H7 (cell line): ENCODE measurements around the gene GSKIP. TPM values are rescaled to one million over a fixed set of nuclear protein-coding genes. Genes with fewer than 3 reads are reported as not detected.

Experiments
- DNase-seq: peaks from one replicate; pipeline ENCODE4 v3.0.0; 2012
- H3K27me3 ChIP-seq: 2 replicates; pipeline ENCODE4 v1.6.0; 2011; ENCODE audit warnings: mild to moderate bottlenecking, low read length; ENCODE audit not compliant: control insufficient read depth, insufficient read depth
- H3K36me3 ChIP-seq: replicated peaks from 2 replicates; pipeline ENCODE4 v1.5.1; 2011; ENCODE audit warnings: low read length; ENCODE audit not compliant: control insufficient read depth, insufficient read depth
- H3K4me3 ChIP-seq: 2 replicates; pipeline ENCODE4 v1.5.1; 2011; ENCODE audit warnings: low read depth, mild to moderate bottlenecking, control low read depth, low read length, moderate library complexity; ENCODE audit not compliant: insufficient read depth
- total RNA-seq: library from RNA; depleted of rRNA; stranded (reverse); fragments of >200 nt; shearing (Covaris generic); gene quantifications from 2 replicates; pipeline ENCODE4 v1.2.3, GENCODE V29; 2014

GSKIP gene
- total RNA-seq, 1 experiment from 2014 or later: 50.2 TPM

DNA sequence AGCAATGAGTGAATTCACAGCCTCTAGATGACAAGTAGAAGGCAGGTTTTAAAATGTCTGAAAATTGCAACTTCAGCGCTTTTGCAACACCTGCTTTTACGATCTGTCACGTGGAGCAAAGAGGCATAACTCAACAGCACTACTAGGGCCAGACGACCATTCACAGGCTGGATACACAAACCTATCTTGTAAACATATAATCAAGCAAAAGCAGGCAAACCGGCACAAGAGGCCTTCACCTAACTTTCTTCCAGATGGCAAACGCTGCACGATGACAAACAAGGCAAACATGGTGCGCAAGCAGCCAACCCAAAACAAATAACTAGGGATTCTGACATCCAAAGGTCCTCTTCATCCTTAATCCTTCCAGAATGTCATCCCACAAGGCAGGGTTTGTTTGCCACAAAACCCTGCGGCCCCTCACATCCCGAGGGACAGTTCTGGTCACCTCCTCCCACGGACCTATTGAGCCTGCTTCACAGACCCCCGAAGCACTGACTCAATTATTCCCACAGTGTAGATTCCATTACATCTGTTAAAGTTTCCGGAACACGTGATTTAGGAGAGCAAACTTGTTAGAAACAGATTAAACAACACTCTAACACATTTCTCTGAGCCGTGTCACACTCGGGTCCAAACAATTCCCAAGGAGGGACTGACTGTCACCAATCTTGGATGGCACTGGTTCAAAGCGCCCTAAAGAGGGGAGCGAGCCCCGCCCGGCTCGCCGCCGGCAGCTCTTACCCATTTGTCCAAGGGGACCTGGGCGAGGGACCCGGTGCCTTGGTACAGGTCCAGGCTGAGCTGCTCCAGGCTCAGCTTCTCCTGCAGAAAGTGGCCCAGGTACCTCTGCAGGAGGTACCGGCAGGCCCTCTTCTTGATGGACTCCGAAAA is 1.0 kb upstream of the GSKIP start:
- peak; percentile 9 for DNase-seq
- Histone ChIP-seq H3K4me3 (peak overlapping the region; percentile 86), H3K36me3 (no peaks in the 10 kb centered on the region), H3K27me3 (no peaks in the 10 kb centered on the region)

DNA sequence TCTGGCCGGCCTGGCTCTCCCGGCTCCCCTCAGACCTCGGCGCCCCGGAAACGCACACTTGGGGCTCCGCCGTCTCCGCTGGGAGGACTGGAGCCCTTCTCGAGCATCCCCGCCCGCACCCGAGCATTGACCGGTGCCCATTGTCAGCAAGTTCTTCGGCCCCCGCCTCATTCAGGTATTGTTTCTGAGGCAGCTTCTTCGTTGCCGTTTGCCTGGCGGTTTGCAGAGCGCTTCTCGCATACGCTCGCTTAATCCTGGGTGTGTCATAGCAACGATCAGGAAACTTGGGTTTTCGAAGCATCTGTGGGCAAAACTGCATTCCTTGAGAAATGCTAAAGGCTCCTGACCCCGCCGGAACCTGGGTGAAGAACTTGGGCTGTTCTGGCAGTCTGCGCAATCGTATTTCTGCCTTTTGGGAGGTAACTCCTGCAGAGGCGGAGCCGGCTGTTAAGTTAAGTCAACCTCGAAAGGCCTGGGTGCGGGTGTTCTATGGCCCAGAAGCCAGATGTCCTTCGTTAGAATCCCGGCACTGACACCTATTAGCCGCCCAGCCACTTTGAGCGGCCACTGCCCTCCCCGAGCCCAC is 518 bp downstream of the GSKIP start:
- H3K36me3 ChIP-seq: no peaks in the 10 kb centered on the region
- H3K4me3 ChIP-seq: peak overlapping the region; percentile 93
- H3K27me3 ChIP-seq: no peaks in the 10 kb centered on the region
- DNase-seq: peak; percentile 46

DNA sequence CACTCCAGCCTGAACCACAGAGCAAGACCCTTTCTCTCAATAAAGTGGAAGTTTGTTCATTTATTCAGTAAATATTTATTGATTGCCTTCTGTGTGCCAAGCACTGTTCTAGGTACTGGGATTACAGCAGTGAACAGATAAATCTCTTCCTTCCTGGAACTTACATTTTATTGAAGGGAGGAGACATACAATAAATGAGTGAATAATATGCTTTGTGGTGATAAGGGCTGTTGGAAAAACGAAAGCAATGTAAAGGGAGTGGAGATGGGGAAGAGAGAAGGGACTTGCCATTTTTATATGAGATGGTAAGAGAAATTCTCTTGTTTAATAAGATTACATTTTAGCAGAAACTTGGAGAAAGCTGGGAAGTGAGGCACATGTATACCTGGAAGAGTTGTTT is 1.6 kb downstream of the GSKIP start:
- no peaks in the 10 kb centered on the region for H3K27me3 ChIP-seq
- no peak overlapping the region for H3K4me3 ChIP-seq

DNA sequence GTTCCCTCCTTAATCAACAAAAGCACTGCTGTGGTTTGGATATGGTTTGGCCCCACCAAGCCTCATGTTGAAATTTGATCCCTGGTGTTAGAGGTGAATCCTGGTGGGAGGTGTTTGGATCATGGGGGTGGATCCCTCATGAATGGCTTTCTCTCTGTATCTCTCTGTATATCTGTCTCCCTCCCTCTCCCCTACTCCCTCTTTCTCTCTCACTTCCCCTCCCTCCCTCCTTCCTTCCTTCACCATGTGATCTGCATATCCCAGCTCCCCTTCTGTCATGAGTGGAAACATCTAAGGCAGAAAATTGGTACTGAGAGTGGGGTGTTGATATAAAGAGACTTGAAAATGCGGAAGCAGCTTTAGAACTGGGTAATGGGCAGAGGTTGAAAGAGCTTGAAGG is 5.2 kb downstream of the GSKIP start:
- no peaks in the 10 kb centered on the region for H3K27me3 ChIP-seq
- H3K4me3 ChIP-seq: no peak overlapping the region
- no peaks in the 10 kb centered on the region for H3K36me3 ChIP-seq
- DNase-seq: peak; percentile 30

More for the DNA sequence above, 1.6 kb downstream of the GSKIP start:
- no peak for DNase-seq
- no peaks in the 10 kb centered on the region for H3K36me3 ChIP-seq

DNA sequence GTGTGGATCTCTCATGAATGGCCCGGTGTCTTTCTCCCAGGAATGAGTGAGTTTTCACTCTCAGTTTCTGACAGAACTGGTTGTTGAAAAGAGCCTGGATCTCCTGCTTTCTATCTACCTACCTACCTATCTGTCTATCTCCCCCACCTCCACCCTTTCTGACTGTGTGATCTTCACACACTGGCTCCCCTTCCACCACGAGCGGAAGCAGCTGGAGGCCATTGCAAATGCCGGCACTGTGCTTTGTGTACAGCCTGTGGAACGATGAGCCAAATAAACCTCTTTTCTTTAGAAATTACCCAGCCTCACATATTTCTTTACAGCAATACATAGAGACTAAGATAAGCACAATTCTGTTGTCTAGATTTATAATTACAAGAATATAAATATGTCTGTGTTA is 7.2 kb downstream of the GSKIP start:
- H3K4me3 ChIP-seq: no peak overlapping the region
- no peaks in the 10 kb centered on the region for H3K27me3 ChIP-seq
- no peaks in the 10 kb centered on the region for H3K36me3 ChIP-seq
- DNase-seq: no peak

DNA sequence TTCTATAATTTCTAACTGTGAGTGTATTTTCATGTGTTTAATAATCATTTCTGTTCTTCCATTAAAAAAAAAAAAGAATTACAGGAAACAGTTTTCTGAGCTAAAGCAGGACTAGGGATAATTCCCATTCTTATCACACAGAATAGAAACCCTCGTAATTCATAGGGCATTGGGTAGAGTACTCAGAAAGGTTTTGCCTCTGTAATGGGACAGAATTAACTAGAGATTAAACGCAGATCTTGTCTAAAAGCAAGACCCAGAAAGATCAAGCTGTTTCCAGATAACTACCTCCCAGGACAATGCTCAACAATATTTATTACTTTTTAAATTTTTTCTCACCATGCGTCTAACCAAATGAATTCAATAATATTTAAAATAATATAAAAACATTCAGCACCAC is 10.2 kb downstream of the GSKIP start:
- no peak for DNase-seq
- H3K27me3 ChIP-seq: no peaks in the 10 kb centered on the region
- no peak overlapping the region for H3K4me3 ChIP-seq
- H3K36me3 ChIP-seq: no peaks in the 10 kb centered on the region

DNA sequence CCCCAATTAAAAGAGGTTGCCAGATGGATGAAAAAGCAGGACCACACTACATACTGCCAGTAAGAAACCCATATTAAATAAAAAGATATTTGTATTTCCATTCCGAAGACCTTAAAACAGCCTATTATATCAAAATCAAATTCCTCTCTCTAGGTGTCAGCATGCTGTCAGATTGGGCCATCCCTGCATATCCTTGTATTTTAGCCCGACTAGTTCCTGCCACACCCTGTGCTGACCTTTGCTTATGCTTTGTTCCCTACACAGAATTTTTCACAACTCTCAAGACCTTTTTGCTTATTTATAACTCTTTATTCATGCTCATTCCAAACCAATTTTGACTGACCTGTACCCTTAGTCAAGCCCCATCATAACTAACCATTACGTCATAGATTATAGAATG is 12.8 kb downstream of the GSKIP start:
- Histone ChIP-seq H3K27me3 (no peaks in the 10 kb centered on the region), H3K36me3 (no peaks in the 10 kb centered on the region), H3K4me3 (no peak overlapping the region)
- DNase-seq: no peak

DNA sequence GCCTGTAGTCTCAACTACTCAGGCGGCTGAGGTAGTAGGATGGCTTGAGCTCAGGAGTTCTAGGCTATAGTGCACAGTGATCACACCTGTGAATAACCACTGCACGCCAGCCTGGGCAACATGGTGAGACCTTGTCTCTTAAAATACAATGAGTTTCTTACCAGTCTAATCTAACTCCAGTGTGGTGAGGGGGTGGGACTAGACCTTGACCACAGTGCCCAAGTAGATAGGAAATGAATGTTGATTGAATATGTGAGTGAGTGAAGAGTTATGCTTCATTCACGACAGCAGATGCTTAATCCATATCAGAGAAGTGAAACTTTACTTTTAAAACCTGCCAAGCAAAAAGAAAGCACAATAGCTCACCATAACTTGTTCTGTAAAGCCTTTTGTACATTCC is 17.4 kb downstream of the GSKIP start:
- Histone ChIP-seq H3K27me3 (no peaks in the 10 kb centered on the region), H3K36me3 (peaks cover 7% of the 10 kb centered on the region; the same call in 1 of the 2 replicates), H3K4me3 (no peak overlapping the region)
- DNase-seq: no peak

DNA sequence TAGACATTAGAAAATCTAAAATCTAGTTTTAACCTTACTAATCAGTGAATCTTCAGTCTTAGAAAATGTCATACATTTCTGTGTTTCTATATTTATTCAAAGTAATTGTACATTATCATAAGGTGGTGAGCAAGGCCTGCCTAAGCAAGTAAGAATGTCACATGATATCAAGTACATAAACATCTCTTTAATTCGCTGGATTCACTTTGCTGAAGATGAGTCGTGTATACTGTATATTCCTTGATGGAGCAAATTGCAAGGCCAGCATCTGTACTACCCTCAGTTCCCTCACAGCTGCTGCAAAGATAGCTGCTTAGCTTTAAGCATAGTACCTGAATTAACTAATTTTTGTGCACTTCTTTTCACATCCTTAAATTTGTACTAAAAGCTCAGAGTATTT is 20.1 kb downstream of the GSKIP start:
- no peak for DNase-seq
- Histone ChIP-seq H3K27me3 (no peaks in the 10 kb centered on the region), H3K4me3 (no peak overlapping the region), H3K36me3 (peaks cover 7% of the 10 kb centered on the region; the same call in 1 of the 2 replicates)

DNA sequence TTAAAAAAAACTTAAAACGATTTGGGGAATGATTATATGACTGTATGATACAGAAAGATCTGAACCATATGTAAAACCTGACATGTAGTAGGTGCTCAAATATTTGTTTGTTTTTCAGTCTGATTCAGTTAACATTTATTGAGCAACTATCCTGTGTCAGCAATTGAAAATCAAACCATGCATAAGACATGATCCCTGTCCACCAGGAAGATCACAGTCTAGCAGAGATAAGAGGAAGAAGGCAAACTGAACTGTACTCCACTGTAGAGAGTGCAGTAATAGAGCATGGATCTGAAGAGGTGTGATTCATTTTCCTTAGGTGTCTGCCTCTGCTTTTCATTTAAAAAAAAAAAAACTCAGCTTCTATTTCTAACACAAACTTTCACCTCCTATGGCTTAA is 20.7 kb downstream of the GSKIP start:
- no peak for DNase-seq
- peaks cover 7% of the 10 kb centered on the region; the same call in 1 of the 2 replicates for H3K36me3 ChIP-seq
- H3K4me3 ChIP-seq: no peak overlapping the region
- no peaks in the 10 kb centered on the region for H3K27me3 ChIP-seq

DNA sequence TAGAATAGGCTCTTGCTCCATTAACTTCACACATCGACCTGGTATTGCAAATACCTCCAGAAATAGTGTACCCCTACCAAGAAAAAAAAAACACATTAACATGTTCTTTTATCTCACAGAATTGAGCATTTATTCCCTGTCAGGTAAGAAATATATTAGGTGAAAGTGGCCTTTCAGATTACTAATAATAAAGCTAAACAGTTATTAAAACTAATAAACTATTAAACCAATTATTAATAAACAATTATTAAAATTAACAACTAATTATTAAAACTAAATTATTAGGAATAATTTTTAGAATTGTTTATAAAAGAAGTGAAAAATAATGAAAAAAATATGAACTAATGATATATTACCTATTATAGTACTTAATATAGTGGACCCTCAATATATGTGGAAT is 21.4 kb downstream of the GSKIP start:
- DNase-seq: no peak
- Histone ChIP-seq H3K4me3 (no peak overlapping the region), H3K36me3 (peaks cover 7% of the 10 kb centered on the region; the same call in 1 of the 2 replicates), H3K27me3 (no peaks in the 10 kb centered on the region)

DNA sequence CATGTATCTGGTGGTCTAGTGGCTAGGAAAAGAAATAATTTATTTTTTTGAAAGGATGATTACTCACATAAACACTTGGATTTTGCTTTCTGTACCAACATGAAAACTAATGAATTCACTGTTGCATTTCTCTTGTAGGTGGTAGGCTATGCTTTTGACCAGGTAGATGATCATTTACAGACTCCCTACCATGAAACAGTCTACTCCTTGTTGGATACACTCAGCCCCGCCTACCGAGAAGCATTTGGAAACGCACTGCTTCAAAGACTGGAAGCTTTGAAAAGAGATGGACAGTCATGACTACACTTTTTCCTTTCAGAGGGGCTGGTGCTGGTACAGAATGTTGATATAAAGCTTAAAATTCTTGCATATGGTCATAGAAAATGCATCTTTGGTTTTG is 22.1 kb downstream of the GSKIP start:
- peaks cover 7% of the 10 kb centered on the region; the same call in 1 of the 2 replicates for H3K36me3 ChIP-seq

DNA sequence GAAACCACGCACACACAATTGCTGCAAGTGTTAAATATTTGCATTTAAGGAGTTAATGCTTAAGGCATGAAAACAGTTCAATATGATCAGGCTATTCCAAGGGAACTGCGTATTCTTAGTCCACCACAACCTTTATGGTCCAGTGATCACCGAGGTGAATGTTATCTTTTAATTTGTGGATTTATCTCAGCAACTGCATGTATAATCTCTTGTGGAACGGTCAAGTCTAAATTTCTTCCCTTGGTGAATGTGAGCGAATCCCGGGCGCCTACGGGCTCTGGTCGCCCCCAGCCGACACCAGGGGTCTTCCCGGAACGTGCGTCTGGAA is 27.6 kb downstream of the GSKIP start:
- Histone ChIP-seq H3K4me3 (peak overlapping the region; percentile 70), H3K27me3 (peaks cover 20% of the 10 kb centered on the region), H3K36me3 (no peaks in the 10 kb centered on the region)
- no peak for DNase-seq

More for the DNA sequence above, 22.1 kb downstream of the GSKIP start:
- no peak overlapping the region for H3K4me3 ChIP-seq
- H3K27me3 ChIP-seq: peaks cover 3% of the 10 kb centered on the region; the same call in 1 of the 2 replicates
- no peak for DNase-seq

DNA sequence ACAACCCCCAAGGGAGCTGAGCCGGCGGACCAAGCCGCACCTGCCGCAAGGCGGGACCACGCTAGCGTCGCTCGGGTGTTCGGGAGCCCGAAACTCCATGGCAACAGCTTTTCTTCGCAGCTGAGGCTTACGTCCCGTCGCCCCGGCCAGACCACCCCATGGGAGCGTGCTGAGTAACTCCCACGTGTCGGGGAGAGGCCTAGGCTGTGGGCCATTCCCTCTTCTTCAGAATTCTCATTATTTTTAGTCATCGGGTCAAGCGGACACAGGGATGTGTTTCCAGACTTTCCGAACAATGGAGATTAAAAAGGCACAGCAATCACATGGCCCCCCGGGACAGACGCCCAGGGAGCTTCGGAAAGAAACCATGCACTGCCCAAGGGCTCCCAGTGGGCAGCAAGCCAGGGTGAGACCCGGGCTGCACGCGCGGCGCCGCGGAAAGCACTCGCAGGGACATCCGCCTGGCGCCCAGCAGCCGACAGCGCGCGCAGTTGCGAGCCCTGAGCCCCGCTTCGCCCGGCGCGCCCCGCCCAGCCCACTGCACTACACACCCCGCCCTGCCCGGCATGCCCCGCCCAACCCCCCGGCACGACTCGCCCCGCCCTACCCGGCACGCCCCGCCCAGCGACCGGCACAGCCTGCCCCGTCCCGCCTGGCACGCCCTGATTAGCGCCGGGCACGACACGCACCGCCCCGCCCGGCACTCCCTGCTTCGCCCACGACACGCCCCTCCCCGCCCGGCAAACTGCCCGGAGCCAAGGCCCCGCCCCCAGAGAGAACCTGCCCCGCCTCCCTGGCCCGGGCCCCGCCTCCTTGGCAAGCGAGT is 28.2 kb downstream of the GSKIP start:
- H3K4me3 ChIP-seq: peak overlapping the region; percentile 70
- peaks cover 20% of the 10 kb centered on the region for H3K27me3 ChIP-seq
- H3K36me3 ChIP-seq: no peaks in the 10 kb centered on the region
- DNase-seq: peak; percentile 99
